Peyer's patch (tissue), 4 donors: Measurements from ENCODE around the gene DAAM2. TPM values are rescaled to one million over a fixed set of nuclear protein-coding genes. Genes with fewer than 3 reads are reported as not detected.

ENCODE experiments used
- DNase-seq, 3 donors: peaks; one replicate each; pipeline ENCODE4 v3.0.0-alpha.2; 2017 to 2019
- H3K27ac ChIP-seq, 4 donors: fragments of 200-600 bp; sonication (generic); one replicate each; pipeline ENCODE4 v1.5.1; 2016 to 2019
- H3K27me3 ChIP-seq, 2 donors: fragments of 200-600 bp; sonication (generic); one replicate each; pipeline ENCODE4 v1.5.1; 2019
- H3K36me3 ChIP-seq, 3 donors: fragments of 200-600 bp; sonication (generic); one replicate each; pipeline ENCODE4 v1.5.1; 2016 to 2019
- H3K4me1 ChIP-seq, 4 donors: fragments of 200-600 bp; sonication (generic); one replicate each; pipeline ENCODE4 v1.5.1; 2016 to 2019
- H3K4me3 ChIP-seq, 4 donors: fragments of 200-600 bp; sonication (generic); 1 replicate in 3 of 4; 2 replicates in 1 of 4; pipeline ENCODE4 v1.5.1; 2016 to 2019; ENCODE audit warnings: mild to moderate bottlenecking in 1 of 4
- H3K9me3 ChIP-seq, 4 donors: fragments of 200-600 bp; sonication (generic); one replicate each; pipeline ENCODE4 v1.5.1; 2016 to 2019; ENCODE audit warnings: mild to moderate bottlenecking in 1 of 4
- CTCF ChIP-seq, 6 experiments: fragments of 450-650 bp in 4 of 6; fragments of 200-600 bp in 2 of 6; sonication (generic) in 1 of 6; IDR thresholded peaks; one replicate each; pipeline ENCODE4 v1.5.1; 2017 to 2019; ENCODE audit warnings: antibody characterized with exemption in 6 of 6, mild to moderate bottlenecking in 3 of 6, moderate library complexity in 1 of 6
- POLR2A ChIP-seq, 2 donors: fragments of 450-650 bp; IDR thresholded peaks; one replicate each; pipeline ENCODE4 v1.5.1; 2017; ENCODE audit warnings: antibody characterized with exemption in 2 of 2, mild to moderate bottlenecking in 2 of 2, moderate library complexity in 2 of 2
- total RNA-seq, 4 donors: library from RNA; depleted of rRNA; stranded (reverse); fragments of >200 nt; gene quantifications; one replicate each; pipeline ENCODE4 v1.1.0, GENCODE V29; 2016

DAAM2 gene
- total RNA-seq, 4 donors from 2014 or later, result 8.8 to 178 (median 22.5) TPM

GRCh38 chr6:39947611-39948068 is 155.5 kb downstream of the DAAM2 start:
- peaks cover 0 to 26% (median 2%) of the 10 kb centered on the region in 4 donors for H3K4me1 ChIP-seq
- peak overlapping the region in 3 of 4 donors; percentile 63 to 82 (median 79) for H3K27ac ChIP-seq
- TF ChIP-seq CTCF (IDR thresholded peaks at IDR 0.05) (peak in 1 of 6 experiments; percentile 4), POLR2A (IDR thresholded peaks at IDR 0.05) (no peak)
- DNase-seq, result no peak
- no peaks in the 10 kb centered on the region for H3K36me3 ChIP-seq
- no peaks in the 10 kb centered on the region for H3K27me3 ChIP-seq
- H3K9me3 ChIP-seq, result no peaks in the 10 kb centered on the region
- peak overlapping the region in 1 of 4 donors; percentile 25 for H3K4me3 ChIP-seq

GRCh38 chr6:39948199-39948791 is 156.1 kb downstream of the DAAM2 start:
- Histone ChIP-seq H3K9me3 (no peaks in the 10 kb centered on the region), H3K4me3 (no peak overlapping the region), H3K27ac (peak overlapping the region in 2 of 4 donors; percentile 79 to 82), H3K27me3 (no peaks in the 10 kb centered on the region), H3K4me1 (peaks cover 0 to 20% (median 2%) of the 10 kb centered on the region in 4 donors), H3K36me3 (no peaks in the 10 kb centered on the region)
- no peak for TF ChIP-seq CTCF (IDR thresholded peaks at IDR 0.05)
- TF ChIP-seq POLR2A (IDR thresholded peaks at IDR 0.05), result no peak
- DNase-seq, result no peak

- no peak overlapping the region for H3K27ac ChIP-seq
- H3K27me3 ChIP-seq, result no peaks in the 10 kb centered on the region
- H3K36me3 ChIP-seq, result no peaks in the 10 kb centered on the region
- no peak overlapping the region for H3K4me3 ChIP-seq
- H3K4me1 ChIP-seq, result peaks cover 0 to 18% (median 2%) of the 10 kb centered on the region in 4 donors
- H3K9me3 ChIP-seq, result no peaks in the 10 kb centered on the region
- no peak for DNase-seq
- TF ChIP-seq POLR2A (IDR thresholded peaks at IDR 0.05), result no peak
- TF ChIP-seq CTCF (IDR thresholded peaks at IDR 0.05), result no peak
Observed at GRCh38 chr6:39950125-39950720, 158.0 kb downstream of the DAAM2 start.

- Histone ChIP-seq H3K27me3 (no peaks in the 10 kb centered on the region), H3K27ac (peak overlapping the region in 1 of 4 donors; percentile 4)
- TF ChIP-seq CTCF (IDR thresholded peaks at IDR 0.05) (no peak), POLR2A (IDR thresholded peaks at IDR 0.05) (no peak)
Observed at GRCh38 chr6:39951191-39951590, 159.0 kb downstream of the DAAM2 start.

GRCh38 chr6:39951716-39952115 is 159.5 kb downstream of the DAAM2 start:
- DNase-seq, result no peak
- TF ChIP-seq POLR2A (IDR thresholded peaks at IDR 0.05) (no peak), CTCF (IDR thresholded peaks at IDR 0.05) (no peak)
- peak overlapping the region in 1 of 4 donors; percentile 11 for H3K27ac ChIP-seq
- no peaks in the 10 kb centered on the region for H3K9me3 ChIP-seq
- H3K27me3 ChIP-seq, result no peaks in the 10 kb centered on the region
- H3K4me3 ChIP-seq, result no peak overlapping the region
- H3K4me1 ChIP-seq, result peaks cover 0 to 14% (median 0%) of the 10 kb centered on the region in 4 donors
- H3K36me3 ChIP-seq, result no peaks in the 10 kb centered on the region

More at GRCh38 chr6:39951191-39951590, 159.0 kb downstream of the DAAM2 start:
- Histone ChIP-seq H3K9me3 (no peaks in the 10 kb centered on the region), H3K4me1 (peaks cover 0 to 18% (median 0%) of the 10 kb centered on the region in 4 donors), H3K4me3 (no peak overlapping the region), H3K36me3 (no peaks in the 10 kb centered on the region)
- no peak for DNase-seq
